ENCODE measurements around the gene NLK.

The NLK gene

GRCh38 chr17:28078341-28079229 is 36.1 kb downstream of the NLK start:
- no peaks in the 10 kb centered on the region for H3K36me3 ChIP-seq (ENCODE audit: low read length)
- no peak overlapping the region for H3K4me3 ChIP-seq (ENCODE audit: insufficient read depth, low read length, poor library complexity, severe bottlenecking)
- H3K27ac ChIP-seq (ENCODE audit: low read depth, low read length), result no peak overlapping the region
- H3K9ac ChIP-seq (ENCODE audit: low read length), result no peak overlapping the region
- no peaks in the 10 kb centered on the region for H3K27me3 ChIP-seq (ENCODE audit: low read length)
- peaks cover 5% of the 10 kb centered on the region; the same call in 1 of the 2 replicates for H4K20me1 ChIP-seq (ENCODE audit: low read depth, low read length)
- no peaks in the 10 kb centered on the region for H3F3A ChIP-seq (ENCODE audit: insufficient read depth)
- H2AFZ ChIP-seq (ENCODE audit: low read depth, low read length, severe bottlenecking), result no peak overlapping the region
- no peak for TF ChIP-seq EZH2phosphoT487 (conservative IDR thresholded peaks at IDR 0.05; ENCODE audit: low read length)
- TF ChIP-seq, protein P1, sequence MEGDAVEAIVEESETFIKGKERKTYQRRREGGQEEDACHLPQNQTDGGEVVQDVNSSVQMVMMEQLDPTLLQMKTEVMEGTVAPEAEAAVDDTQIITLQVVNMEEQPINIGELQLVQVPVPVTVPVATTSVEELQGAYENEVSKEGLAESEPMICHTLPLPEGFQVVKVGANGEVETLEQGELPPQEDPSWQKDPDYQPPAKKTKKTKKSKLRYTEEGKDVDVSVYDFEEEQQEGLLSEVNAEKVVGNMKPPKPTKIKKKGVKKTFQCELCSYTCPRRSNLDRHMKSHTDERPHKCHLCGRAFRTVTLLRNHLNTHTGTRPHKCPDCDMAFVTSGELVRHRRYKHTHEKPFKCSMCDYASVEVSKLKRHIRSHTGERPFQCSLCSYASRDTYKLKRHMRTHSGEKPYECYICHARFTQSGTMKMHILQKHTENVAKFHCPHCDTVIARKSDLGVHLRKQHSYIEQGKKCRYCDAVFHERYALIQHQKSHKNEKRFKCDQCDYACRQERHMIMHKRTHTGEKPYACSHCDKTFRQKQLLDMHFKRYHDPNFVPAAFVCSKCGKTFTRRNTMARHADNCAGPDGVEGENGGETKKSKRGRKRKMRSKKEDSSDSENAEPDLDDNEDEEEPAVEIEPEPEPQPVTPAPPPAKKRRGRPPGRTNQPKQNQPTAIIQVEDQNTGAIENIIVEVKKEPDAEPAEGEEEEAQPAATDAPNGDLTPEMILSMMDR (IDR thresholded peaks at IDR 0.05; ENCODE audit: insufficient read depth, low read length, poor library complexity, severe bottlenecking), result no peak
- H3K9me2 ChIP-seq (replicated peaks; ENCODE audit: insufficient read depth, low read length), result no peaks in the 10 kb centered on the region
- H3K4me2 ChIP-seq (ENCODE audit: low read depth, low read length, poor library complexity, severe bottlenecking), result no peak overlapping the region
- no peaks in the 10 kb centered on the region for H3K9me3 ChIP-seq (ENCODE audit: insufficient read depth, low read length)
- H3K79me2 ChIP-seq (ENCODE audit: insufficient read depth, low read length), result peaks cover 61% of the 10 kb centered on the region

DNA sequence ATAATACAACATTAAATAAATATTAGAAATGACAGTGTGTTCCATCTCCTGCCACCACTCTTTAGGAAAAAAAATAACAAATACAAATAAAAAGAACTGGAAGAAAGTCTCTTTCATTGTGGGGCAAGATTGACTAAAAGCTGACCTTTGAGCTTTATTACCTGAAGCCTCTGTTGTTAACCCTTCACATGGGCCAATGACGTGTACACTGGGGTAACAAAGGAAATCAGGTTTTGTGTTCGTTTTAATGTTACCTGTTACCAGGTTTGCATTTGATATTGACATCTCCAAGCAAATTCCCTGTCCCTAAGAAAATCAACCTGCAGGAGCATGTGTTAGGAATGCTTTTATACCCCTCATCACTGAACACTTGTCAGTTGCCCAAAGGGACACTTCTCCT is 39.0 kb downstream of the NLK start:
- no peaks in the 10 kb centered on the region; the same call in 1 of the 2 replicates for H4K20me1 ChIP-seq (ENCODE audit: low read depth, low read length)
- H3K79me2 ChIP-seq (ENCODE audit: insufficient read depth, low read length), result peaks cover 59% of the 10 kb centered on the region

GRCh38 chr17:28085766-28086165 is 43.3 kb downstream of the NLK start:
- Histone ChIP-seq H2AFZ (ENCODE audit: low read depth, low read length, severe bottlenecking) (no peak overlapping the region), H3K9me2 (replicated peaks; ENCODE audit: insufficient read depth, low read length) (no peaks in the 10 kb centered on the region), H3K27ac (ENCODE audit: low read depth, low read length) (no peak overlapping the region), H3K36me3 (ENCODE audit: low read length) (no peaks in the 10 kb centered on the region), H3K4me3 (ENCODE audit: insufficient read depth, low read length, poor library complexity, severe bottlenecking) (no peak overlapping the region), H3F3A (ENCODE audit: insufficient read depth) (no peaks in the 10 kb centered on the region), H3K9ac (ENCODE audit: low read length) (no peak overlapping the region), H3K27me3 (ENCODE audit: low read length) (no peaks in the 10 kb centered on the region), H3K4me2 (ENCODE audit: low read depth, low read length, poor library complexity, severe bottlenecking) (no peak overlapping the region), H4K20me1 (ENCODE audit: low read depth, low read length) (no peaks in the 10 kb centered on the region; the same call in 1 of the 2 replicates), H3K9me3 (ENCODE audit: insufficient read depth, low read length) (no peaks in the 10 kb centered on the region), H3K79me2 (ENCODE audit: insufficient read depth, low read length) (peaks cover 36% of the 10 kb centered on the region)
- TF ChIP-seq EZH2phosphoT487 (conservative IDR thresholded peaks at IDR 0.05; ENCODE audit: low read length), result no peak
- TF ChIP-seq, protein P1 (IDR thresholded peaks at IDR 0.05; ENCODE audit: insufficient read depth, low read length, poor library complexity, severe bottlenecking), result no peak

More for the DNA sequence above, 39.0 kb downstream of the NLK start:
- Histone ChIP-seq H3K27me3 (ENCODE audit: low read length) (no peaks in the 10 kb centered on the region), H3K9me2 (replicated peaks; ENCODE audit: insufficient read depth, low read length) (no peaks in the 10 kb centered on the region), H3K27ac (ENCODE audit: low read depth, low read length) (no peak overlapping the region), H3K9ac (ENCODE audit: low read length) (no peak overlapping the region), H2AFZ (ENCODE audit: low read depth, low read length, severe bottlenecking) (no peak overlapping the region), H3K4me3 (ENCODE audit: insufficient read depth, low read length, poor library complexity, severe bottlenecking) (no peak overlapping the region), H3K9me3 (ENCODE audit: insufficient read depth, low read length) (no peaks in the 10 kb centered on the region), H3K4me2 (ENCODE audit: low read depth, low read length, poor library complexity, severe bottlenecking) (no peak overlapping the region), H3F3A (ENCODE audit: insufficient read depth) (no peaks in the 10 kb centered on the region), H3K36me3 (ENCODE audit: low read length) (no peaks in the 10 kb centered on the region)
- TF ChIP-seq EZH2phosphoT487 (conservative IDR thresholded peaks at IDR 0.05; ENCODE audit: low read length), result no peak

GRCh38 chr17:28086519-28086918 is 44.0 kb downstream of the NLK start:
- no peaks in the 10 kb centered on the region for H3F3A ChIP-seq (ENCODE audit: insufficient read depth)
- no peaks in the 10 kb centered on the region for H3K9me2 ChIP-seq (replicated peaks; ENCODE audit: insufficient read depth, low read length)
- no peaks in the 10 kb centered on the region; the same call in 1 of the 2 replicates for H4K20me1 ChIP-seq (ENCODE audit: low read depth, low read length)
- no peaks in the 10 kb centered on the region for H3K9me3 ChIP-seq (ENCODE audit: insufficient read depth, low read length)
- H2AFZ ChIP-seq (ENCODE audit: low read depth, low read length, severe bottlenecking), result no peak overlapping the region
- H3K79me2 ChIP-seq (ENCODE audit: insufficient read depth, low read length), result peaks cover 35% of the 10 kb centered on the region
- no peaks in the 10 kb centered on the region for H3K27me3 ChIP-seq (ENCODE audit: low read length)
- H3K36me3 ChIP-seq (ENCODE audit: low read length), result no peaks in the 10 kb centered on the region
- no peak overlapping the region for H3K4me2 ChIP-seq (ENCODE audit: low read depth, low read length, poor library complexity, severe bottlenecking)
- no peak overlapping the region for H3K9ac ChIP-seq (ENCODE audit: low read length)
- no peak overlapping the region for H3K4me3 ChIP-seq (ENCODE audit: insufficient read depth, low read length, poor library complexity, severe bottlenecking)
- no peak overlapping the region for H3K27ac ChIP-seq (ENCODE audit: low read depth, low read length)
- TF ChIP-seq, protein P1 (IDR thresholded peaks at IDR 0.05; ENCODE audit: insufficient read depth, low read length, poor library complexity, severe bottlenecking), result no peak
- TF ChIP-seq EZH2phosphoT487 (conservative IDR thresholded peaks at IDR 0.05; ENCODE audit: low read length), result no peak

Measured in SU-DHL-6 (cell line).